Naive thymus-derived CD4-positive, alpha-beta T cell (primary cell): ENCODE data around the gene IPO9. TPM values are rescaled to one million over a fixed set of nuclear protein-coding genes. Genes with fewer than 3 reads are reported as not detected.

Experiments used
- ATAC-seq: fragments of 150-1000 bp; cut with Tn5 transposase; 2 replicates; pipeline ENCODE4 v1.10.0; 2021; ENCODE audit warnings: mild to moderate bottlenecking, moderate library complexity
- CTCF ChIA-PET: fragments of 350-600 bp; sonication (Branson Sonifier 250); formaldehyde crosslinking; loops from one replicate; lab custom pipeline; 2021; ENCODE audit warnings: antibody characterized with exemption; lab: Charles Lee
- POLR2A ChIA-PET: fragments of 350-600 bp; sonication (Branson Sonifier 250); formaldehyde crosslinking; loops from one replicate; lab custom pipeline; 2021; ENCODE audit warnings: antibody characterized with exemption, inconsistent platforms; lab: Charles Lee
- DNase-seq, 9 donors: peaks; one replicate each; pipeline versions ENCODE4 v3.0.0 to v3.0.0-alpha.2; 2020 to 2022; ENCODE audit warnings: mixed read lengths in 1 of 9
- H3K27ac ChIP-seq: one replicate; pipeline ENCODE4 v1.7.0; 2013; ENCODE audit warnings: mild to moderate bottlenecking, low read depth, low read length, moderate library complexity
- H3K27me3 ChIP-seq, 2 donors: one replicate each; pipeline ENCODE4 v1.7.0; 2013; ENCODE audit warnings: low read length in 2 of 2, mild to moderate bottlenecking in 2 of 2, moderate library complexity in 2 of 2; ENCODE audit not compliant: control insufficient read depth in 2 of 2, insufficient read depth in 2 of 2
- H3K36me3 ChIP-seq, 3 experiments: 1 replicate in 2 of 3; 2 replicates in 1 of 3; pipeline ENCODE4 v1.7.0; 2013; ENCODE audit warnings: low read length in 3 of 3, mild to moderate bottlenecking in 3 of 3, moderate library complexity in 1 of 3; ENCODE audit not compliant: insufficient read depth in 3 of 3, control insufficient read depth in 2 of 3
- H3K4me1 ChIP-seq, 2 donors: one replicate each; pipeline ENCODE4 v1.7.0; 2013; ENCODE audit warnings: low read length in 2 of 2, mild to moderate bottlenecking in 2 of 2, moderate library complexity in 1 of 2; ENCODE audit not compliant: control insufficient read depth in 2 of 2, insufficient read depth in 2 of 2
- H3K4me3 ChIP-seq: 2 replicates; pipeline ENCODE4 v1.7.0; 2013; ENCODE audit warnings: mild to moderate bottlenecking, low read length
- H3K9me3 ChIP-seq, 3 experiments: 1 replicate in 2 of 3; 2 replicates in 1 of 3; pipeline ENCODE4 v1.7.0; 2013; ENCODE audit warnings: low read length in 3 of 3; ENCODE audit not compliant: control insufficient read depth in 2 of 3
- H3K27ac Mint-ChIP-seq, 9 donors: one replicate each; pipeline ENCODE4 v1.8.0; 2020 to 2022; ENCODE audit warnings: mixed read lengths in 9 of 9, mild to moderate bottlenecking in 8 of 9, moderate library complexity in 5 of 9, inconsistent platforms in 2 of 9
- H3K27me3 Mint-ChIP-seq, 5 donors: one replicate each; pipeline ENCODE4 v1.8.0; 2021 to 2022; ENCODE audit warnings: mixed read lengths in 5 of 5, mild to moderate bottlenecking in 1 of 5
- H3K36me3 Mint-ChIP-seq, 5 donors: one replicate each; pipeline ENCODE4 v1.8.0; 2020 to 2022; ENCODE audit warnings: mixed read lengths in 5 of 5, mild to moderate bottlenecking in 3 of 5, inconsistent platforms in 1 of 5
- H3K4me1 Mint-ChIP-seq, 7 donors: one replicate each; pipeline ENCODE4 v1.8.0; 2020 to 2022; ENCODE audit warnings: mixed read lengths in 7 of 7, mild to moderate bottlenecking in 3 of 7, inconsistent platforms in 1 of 7
- H3K4me3 Mint-ChIP-seq, 10 donors: one replicate each; pipeline ENCODE4 v1.8.0; 2020 to 2022; ENCODE audit warnings: mild to moderate bottlenecking in 10 of 10, mixed read lengths in 10 of 10, moderate library complexity in 6 of 10, inconsistent platforms in 2 of 10
- H3K9me3 Mint-ChIP-seq, 11 donors: one replicate each; pipeline ENCODE4 v1.8.0; 2020 to 2022; ENCODE audit warnings: mixed read lengths in 11 of 11, mild to moderate bottlenecking in 4 of 11, inconsistent platforms in 1 of 11, moderate library complexity in 1 of 11
- intact Hi-C, 2 donors: fragments of 100-400 bp; cut with micrococcal nuclease; formaldehyde crosslinking; loops; one replicate each; pipeline ENCODE4 v1.15.1; 2023
- polyA plus RNA-seq, 2 donors: library from polyadenylated mRNA; unstranded; fragments of 300-500 nt; fragmentation: Illumina TruSeq; gene quantifications; one replicate each; pipeline ENCODE4 v1.2.3, GENCODE V29; 2021
- total RNA-seq, 6 experiments: library from RNA in 5 of 6; stranded (reverse) in 5 of 6; gene quantifications; 1 replicate in 5 of 6; 2 replicates in 1 of 6; pipeline ENCODE4 v1.2.3 and lab custom pipeline; 2021 to 2026

IPO9 gene
- total and polyA plus RNA-seq, 7 experiments from 2014 or later = 20.8 to 55.3 (median 29.8) TPM

GRCh38 chr1:201840490-201840889, 11.5 kb downstream of the IPO9 start:
- intact Hi-C loops = no loop called here
- no peaks in the 10 kb centered on the region for H3K9me3 ChIP-seq
- no peak for DNase-seq
- Mint-ChIP-seq H3K27ac (peak overlapping the region in 1 of 9 donors; percentile 0), H3K4me3 (no peak overlapping the region), H3K4me1 (peaks cover 22 to 67% (median 51%) of the 10 kb centered on the region in 7 donors), H3K36me3 (peaks cover 0 to 22% (median 2%) of the 10 kb centered on the region in 5 donors), H3K27me3 (no peaks in the 10 kb centered on the region), H3K9me3 (no peaks in the 10 kb centered on the region)
- no peak overlapping the region for H3K4me3 ChIP-seq
- no peaks in the 10 kb centered on the region for H3K4me1 ChIP-seq
- ATAC-seq = no peak
- peaks cover 0 to 6% (median 4%) of the 10 kb centered on the region in 3 experiments for H3K36me3 ChIP-seq
- ChIA-PET POLR2A (no interaction called here), CTCF (interaction anchor here (0.7 to 1.0 kb wide), 2 partner anchors 9 to 221 kb away, joined by 3 read pairs; no protein-coding TSS in a partner anchor)
- no peaks in the 10 kb centered on the region for H3K27me3 ChIP-seq
- H3K27ac ChIP-seq = no peak overlapping the region

GRCh38 chr1:201841265-201841912, 12.4 kb downstream of the IPO9 start:
- ChIA-PET CTCF (no interaction called here), POLR2A (no interaction called here)
- Histone ChIP-seq H3K4me3 (no peak overlapping the region), H3K27me3 (no peaks in the 10 kb centered on the region), H3K36me3 (peaks cover 0 to 6% (median 4%) of the 10 kb centered on the region in 3 experiments), H3K27ac (no peak overlapping the region), H3K4me1 (no peaks in the 10 kb centered on the region), H3K9me3 (no peaks in the 10 kb centered on the region)
- peaks cover 0 to 20% (median 0%) of the 10 kb centered on the region in 5 donors for H3K36me3 Mint-ChIP-seq
- no peak overlapping the region for H3K4me3 Mint-ChIP-seq
- no peaks in the 10 kb centered on the region for H3K27me3 Mint-ChIP-seq
- DNase-seq = no peak
- H3K9me3 Mint-ChIP-seq = no peaks in the 10 kb centered on the region
- H3K27ac Mint-ChIP-seq = peak overlapping the region in 2 of 9 donors; percentile 7 to 48
- ATAC-seq = no peak
- intact Hi-C loops = no loop called here
- peaks cover 22 to 72% (median 53%) of the 10 kb centered on the region in 7 donors for H3K4me1 Mint-ChIP-seq

- ChIA-PET POLR2A (no interaction called here), CTCF (interaction anchor here (0.7 kb wide), 1 partner anchor 330 kb away, joined by 3 read pairs; no protein-coding TSS in a partner anchor)
- no peaks in the 10 kb centered on the region for H3K27me3 ChIP-seq
- Mint-ChIP-seq H3K27me3 (no peaks in the 10 kb centered on the region), H3K9me3 (no peaks in the 10 kb centered on the region), H3K4me3 (no peak overlapping the region), H3K36me3 (peaks cover 0 to 17% (median 3%) of the 10 kb centered on the region in 5 donors), H3K4me1 (peaks cover 14 to 61% (median 53%) of the 10 kb centered on the region in 7 donors), H3K27ac (peak overlapping the region in 1 of 9 donors; percentile 59)
- peaks cover 0 to 11% (median 0%) of the 10 kb centered on the region in 3 experiments for H3K36me3 ChIP-seq
- H3K9me3 ChIP-seq = no peaks in the 10 kb centered on the region
- DNase-seq = no peak
- no peak for ATAC-seq
- intact Hi-C loops = no loop called here
- no peak overlapping the region for H3K27ac ChIP-seq
- no peaks in the 10 kb centered on the region for H3K4me1 ChIP-seq
- H3K4me3 ChIP-seq = no peak overlapping the region
Measured at GRCh38 chr1:201842472-201843027, 13.6 kb downstream of the IPO9 start.

GRCh38 chr1:201845331-201846083, 16.6 kb downstream of the IPO9 start:
- Mint-ChIP-seq H3K9me3 (no peaks in the 10 kb centered on the region), H3K4me3 (peak overlapping the region in 1 of 10 donors; percentile 50), H3K36me3 (peaks cover 0 to 28% (median 7%) of the 10 kb centered on the region in 5 donors), H3K27me3 (no peaks in the 10 kb centered on the region), H3K27ac (peak overlapping the region in 1 of 9 donors; percentile 25), H3K4me1 (peaks cover 8 to 48% (median 39%) of the 10 kb centered on the region in 7 donors)
- peaks cover 4 to 34% (median 11%) of the 10 kb centered on the region in 3 experiments for H3K36me3 ChIP-seq
- no peaks in the 10 kb centered on the region for H3K9me3 ChIP-seq
- no peaks in the 10 kb centered on the region for H3K27me3 ChIP-seq
- no peak for DNase-seq
- ChIA-PET POLR2A (interaction anchor here (0.6 kb wide), 1 partner anchor 312 kb away, joined by 3 read pairs; no protein-coding TSS in a partner anchor), CTCF (interaction anchor here (0.6 to 1.8 kb wide), 2 partner anchors 16 to 135 kb away, joined by 3 to 5 read pairs; no protein-coding TSS in a partner anchor)
- H3K27ac ChIP-seq = no peak overlapping the region
- H3K4me1 ChIP-seq = no peaks in the 10 kb centered on the region
- intact Hi-C loops = no loop called here
- ATAC-seq = no peak
- H3K4me3 ChIP-seq = no peak overlapping the region

GRCh38 chr1:201847150-201847549, 18.2 kb downstream of the IPO9 start:
- H3K27ac ChIP-seq = no peak overlapping the region
- intact Hi-C loops = no loop called here
- peaks cover 3 to 32% (median 24%) of the 10 kb centered on the region in 7 donors for H3K4me1 Mint-ChIP-seq
- H3K27ac Mint-ChIP-seq = peak overlapping the region in 1 of 9 donors; percentile 53
- H3K9me3 Mint-ChIP-seq = no peaks in the 10 kb centered on the region
- peaks cover 0 to 31% (median 12%) of the 10 kb centered on the region in 5 donors for H3K36me3 Mint-ChIP-seq
- no peaks in the 10 kb centered on the region for H3K9me3 ChIP-seq
- no peak overlapping the region for H3K4me3 ChIP-seq
- ChIA-PET POLR2A (no interaction called here), CTCF (interaction anchor here (0.6 to 1.8 kb wide), 2 partner anchors 15 to 17 kb away, joined by 3 to 5 read pairs; no protein-coding TSS in a partner anchor)
- H3K27me3 ChIP-seq = no peaks in the 10 kb centered on the region
- no peak overlapping the region for H3K4me3 Mint-ChIP-seq
- H3K4me1 ChIP-seq = no peaks in the 10 kb centered on the region
- peaks cover 8 to 47% (median 12%) of the 10 kb centered on the region in 3 experiments for H3K36me3 ChIP-seq
- no peaks in the 10 kb centered on the region for H3K27me3 Mint-ChIP-seq
- ATAC-seq = no peak
- DNase-seq = no peak

GRCh38 chr1:201848230-201848629, 19.3 kb downstream of the IPO9 start:
- intact Hi-C loops = no loop called here
- H3K9me3 Mint-ChIP-seq = no peaks in the 10 kb centered on the region
- Histone ChIP-seq H3K4me1 (no peaks in the 10 kb centered on the region), H3K27me3 (no peaks in the 10 kb centered on the region), H3K4me3 (no peak overlapping the region), H3K27ac (no peak overlapping the region), H3K9me3 (no peaks in the 10 kb centered on the region), H3K36me3 (peaks cover 16 to 57% (median 20%) of the 10 kb centered on the region in 3 experiments)
- no peak for ATAC-seq
- ChIA-PET POLR2A (no interaction called here), CTCF (interaction anchor here (0.7 to 1.0 kb wide), 3 partner anchors 29 to 139 kb away, joined by 3 to 4 read pairs (median 3); no protein-coding TSS in a partner anchor)
- H3K4me1 Mint-ChIP-seq = peaks cover 3 to 21% (median 17%) of the 10 kb centered on the region in 7 donors
- no peak for DNase-seq
- no peaks in the 10 kb centered on the region for H3K27me3 Mint-ChIP-seq
- no peak overlapping the region for H3K4me3 Mint-ChIP-seq
- no peak overlapping the region for H3K27ac Mint-ChIP-seq
- H3K36me3 Mint-ChIP-seq = peaks cover 0 to 39% (median 20%) of the 10 kb centered on the region in 5 donors
